Amniotic stem cell (primary cell): Measurements from ENCODE around the gene RBP3.
"Not testable (repeated sequence)": the region's sequence is repeated elsewhere in the genome, so short reads cannot be mapped to it uniquely, and the experiment has no call there.

ENCODE experiments used
- DNase-seq: peaks from one replicate; lab custom pipeline; 2025; lab: John Stamatoyannopoulos, UW

Gene RBP3

DNA sequence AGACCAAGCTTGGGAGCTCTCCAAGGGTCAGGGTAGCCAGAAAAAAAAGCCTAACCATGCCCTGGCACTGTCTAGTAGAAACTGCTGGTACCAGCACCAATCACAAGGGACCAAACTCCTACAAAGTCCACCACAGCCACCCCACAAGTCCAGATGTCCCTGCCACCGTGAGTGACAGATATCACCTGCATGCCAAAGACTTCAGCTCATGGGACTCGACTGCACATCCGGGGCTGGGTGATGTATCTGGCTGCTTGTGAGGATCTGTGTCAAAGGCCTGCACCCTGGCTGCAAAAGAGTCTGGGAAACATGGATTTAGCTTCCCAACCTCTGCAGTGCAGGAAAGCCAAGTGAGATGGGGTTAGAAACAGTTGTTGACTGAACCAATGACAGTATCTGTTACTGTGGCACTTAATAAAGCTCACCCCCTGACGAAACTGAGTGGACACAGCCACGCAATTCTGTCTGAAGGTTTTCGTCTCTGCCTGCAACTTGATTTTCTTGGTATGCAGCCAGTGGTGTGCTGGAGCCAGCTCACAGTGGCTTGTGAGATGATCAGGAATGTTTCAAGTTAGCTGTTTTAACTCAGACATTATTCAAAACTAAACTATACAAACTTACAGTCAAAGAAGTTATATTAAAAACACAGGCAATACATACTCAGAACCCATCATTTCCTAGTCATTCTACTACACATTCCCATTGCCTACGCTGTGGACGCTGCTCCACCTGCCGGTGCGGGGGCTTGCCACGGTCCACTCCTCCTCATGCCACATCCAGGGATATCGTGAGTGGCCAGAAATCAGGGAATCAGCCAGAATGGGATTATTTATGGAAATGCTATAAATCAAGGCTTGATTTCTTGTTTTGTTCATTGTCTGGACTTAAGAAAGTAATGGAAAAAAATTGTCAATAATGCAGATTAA lies 26.7 kb downstream of the RBP3 start:
- DNase-seq: no peak

DNA sequence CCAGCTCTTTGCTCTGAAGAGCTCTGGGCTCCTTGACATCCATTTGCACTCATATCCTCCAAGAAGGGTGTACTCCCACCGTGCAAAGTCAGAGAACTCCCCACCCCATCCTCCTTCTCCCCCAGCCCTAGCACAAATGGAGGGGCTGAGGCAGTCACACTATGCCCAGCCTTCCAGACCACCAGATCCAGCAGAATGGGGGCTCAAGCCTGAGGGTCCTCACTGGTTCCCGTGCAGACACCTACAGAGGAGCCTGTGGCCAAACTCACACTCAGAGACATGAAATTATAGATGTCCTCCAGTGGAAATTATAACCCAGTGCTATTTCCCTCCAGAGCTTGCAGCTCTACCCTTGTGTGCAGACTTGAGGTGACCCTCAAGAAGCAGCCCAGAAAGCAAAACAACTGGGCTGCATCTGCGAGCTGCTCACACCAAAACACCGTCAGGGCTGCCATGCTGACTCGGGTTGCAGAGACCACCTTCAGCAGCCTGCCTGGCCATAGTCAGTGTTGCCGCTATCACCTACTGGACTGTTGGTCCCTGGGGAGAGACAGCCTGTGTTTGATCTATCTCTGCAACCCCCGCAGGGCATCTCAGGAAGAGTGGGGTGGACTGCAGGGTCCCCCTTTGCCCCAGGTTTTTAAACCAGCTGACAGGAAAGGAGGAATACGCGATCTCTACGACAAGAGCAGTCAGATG lies 28.5 kb downstream of the RBP3 start:
- DNase-seq: no peak

GRCh38 chr10:47378183-47378510 lies 30.0 kb downstream of the RBP3 start:
- no peak for DNase-seq

- no peak for DNase-seq
Observed at GRCh38 chr10:47378606-47379444, 30.7 kb downstream of the RBP3 start.

DNA sequence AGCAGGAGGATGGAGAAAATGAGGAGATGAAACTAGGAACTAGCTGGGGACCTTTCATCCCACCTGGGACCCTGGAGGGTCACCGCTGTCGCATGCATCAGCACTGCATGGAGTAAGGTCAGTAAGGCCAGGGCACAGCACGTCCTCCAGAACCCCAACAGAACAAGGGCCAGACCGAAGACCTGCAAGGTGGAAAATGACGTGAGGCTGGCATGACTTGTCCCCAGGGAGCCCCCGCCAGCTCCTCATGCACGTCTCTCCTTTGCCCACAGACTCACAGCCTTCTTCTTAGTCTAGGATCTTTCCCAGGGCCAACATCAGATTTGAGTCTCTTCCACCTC lies 31.3 kb downstream of the RBP3 start:
- DNase-seq: no peak

GRCh38 chr10:47379901-47380300 lies 31.7 kb downstream of the RBP3 start:
- DNase-seq: no peak

DNA sequence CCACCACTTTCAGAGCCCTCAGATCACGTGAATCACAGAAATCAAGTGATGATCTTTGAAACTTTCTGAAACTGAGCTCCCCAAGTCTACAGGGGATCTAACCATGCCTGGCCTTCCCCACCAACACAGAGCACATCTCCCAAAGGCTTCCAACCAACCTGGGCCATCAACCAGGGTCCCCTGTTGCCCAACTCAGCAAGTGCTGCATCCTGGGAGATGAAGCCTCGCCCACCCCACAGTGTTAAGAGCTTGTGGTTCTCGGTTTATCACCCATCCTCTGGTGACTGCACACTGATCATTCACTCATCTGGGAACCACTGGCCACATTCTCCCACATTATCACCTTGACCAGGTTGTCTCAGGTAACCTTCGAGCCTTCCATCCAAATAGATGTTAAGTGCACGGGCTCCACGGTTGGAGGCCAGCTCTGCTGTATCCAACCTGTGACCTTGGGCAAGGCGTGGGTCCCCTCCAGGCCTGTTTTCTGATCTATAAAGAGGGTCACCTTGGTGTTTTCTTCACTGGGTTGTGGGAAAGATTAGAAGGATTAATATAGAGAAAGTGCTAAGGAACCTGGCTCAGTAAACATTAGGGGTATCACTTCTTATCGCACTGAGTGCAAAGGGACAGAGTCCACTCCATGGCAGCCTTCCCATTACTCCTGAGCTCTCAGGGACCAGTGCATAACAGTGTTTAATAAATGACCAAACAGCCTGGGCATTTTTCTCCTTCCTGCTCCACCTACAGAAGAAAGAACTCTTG lies 32.4 kb downstream of the RBP3 start:
- DNase-seq: no peak

- DNase-seq: no peak
Observed at GRCh38 chr10:47381103-47381395, 32.9 kb downstream of the RBP3 start.

GRCh38 chr10:47381427-47382379 lies 33.5 kb downstream of the RBP3 start:
- DNase-seq: no peak

- DNase-seq: no peak
Observed at GRCh38 chr10:47383261-47384147, 35.3 kb downstream of the RBP3 start.

- DNase-seq: peak; percentile 16
Observed at GRCh38 chr10:47384148-47384921, 36.2 kb downstream of the RBP3 start, which contains the start of gene ZNF488. Gene ZNF488, minus strand, starts transcription at chr10:47384293. Its CDS starts 15,464 bp downstream, at chr10:47368829.

GRCh38 chr10:47386104-47386503 lies 37.9 kb downstream of the RBP3 start:
- not testable (repeated sequence) for DNase-seq

GRCh38 chr10:47388879-47389278 lies 40.7 kb downstream of the RBP3 start:
- no peak for DNase-seq

DNA sequence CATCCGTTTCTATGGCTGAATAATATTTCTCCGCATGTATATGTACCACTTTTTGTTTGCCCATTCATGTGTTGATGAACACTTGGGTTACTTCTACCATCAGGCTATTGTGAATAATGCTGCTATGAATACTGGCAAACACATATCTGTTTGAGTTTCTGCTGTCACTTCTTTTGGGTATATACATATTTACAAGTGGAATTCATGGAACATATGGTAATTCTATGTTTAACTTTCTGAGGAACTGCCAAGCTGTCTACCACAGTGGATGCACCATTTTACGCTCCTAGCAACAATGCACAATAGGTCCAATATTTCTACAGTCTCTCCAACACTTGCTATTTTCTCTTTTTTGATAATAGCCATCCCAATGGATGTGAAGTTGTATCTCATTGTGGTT lies 41.5 kb downstream of the RBP3 start:
- DNase-seq: no peak

DNA sequence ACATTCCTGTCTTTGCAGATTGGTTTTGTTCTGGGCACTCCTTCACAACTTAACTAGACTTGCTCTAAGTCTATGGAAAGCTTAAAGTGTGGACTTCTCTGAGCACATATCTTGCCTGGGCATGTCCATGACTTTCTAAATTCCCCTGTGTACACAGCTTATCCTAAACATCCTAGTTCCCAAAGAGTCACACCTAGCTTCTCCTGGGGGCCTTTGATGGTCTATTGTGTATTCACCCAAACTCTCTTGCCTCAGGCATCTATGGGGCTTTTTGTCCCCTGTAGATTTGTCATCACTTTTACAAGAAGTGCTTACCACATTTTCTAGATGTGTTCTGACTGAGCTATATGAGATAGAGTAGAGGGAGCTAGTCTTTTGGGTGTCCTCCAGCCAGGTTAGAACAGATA lies 48.2 kb downstream of the RBP3 start:
- DNase-seq: no peak

GRCh38 chr10:47397256-47397655 lies 49.1 kb downstream of the RBP3 start:
- DNase-seq: no peak

GRCh38 chr10:47400251-47400650 lies 52.1 kb downstream of the RBP3 start:
- DNase-seq: no peak

GRCh38 chr10:47400786-47401185 lies 52.6 kb downstream of the RBP3 start:
- DNase-seq: no peak

- no peak for DNase-seq
Observed at GRCh38 chr10:47401210-47401609, 53.0 kb downstream of the RBP3 start.
